ENCODE data around the gene SMOC1. TPM values are rescaled to one million over a fixed set of nuclear protein-coding genes. Genes with fewer than 3 reads are reported as not detected.

The SMOC1 gene
- total RNA-seq, 1 donor from 2014 or later = 4.4 TPM

GRCh38 chr14:69850086-69850735 is 29.0 kb upstream of the SMOC1 start:
- intact Hi-C loops (cut with micrococcal nuclease) = no loop called here
- Histone ChIP-seq H3K27ac (replicated peaks) (no peak overlapping the region), H3K4me1 (no peaks in the 10 kb centered on the region), H3K36me3 (no peaks in the 10 kb centered on the region), H3K4me3 (no peak overlapping the region), H3K27me3 (ENCODE audit: low read depth) (peaks cover 74% of the 10 kb centered on the region), H3K9me3 (replicated peaks) (no peaks in the 10 kb centered on the region)
- no peak for TF ChIP-seq CTCF (IDR thresholded peaks at IDR 0.05; ENCODE audit: borderline replicate concordance)
- DNase-seq = no peak

GRCh38 chr14:69850736-69851112 is 28.5 kb upstream of the SMOC1 start:
- Histone ChIP-seq H3K4me1 (no peaks in the 10 kb centered on the region), H3K27me3 (ENCODE audit: low read depth) (peaks cover 74% of the 10 kb centered on the region), H3K9me3 (replicated peaks) (no peaks in the 10 kb centered on the region), H3K36me3 (no peaks in the 10 kb centered on the region), H3K27ac (replicated peaks) (no peak overlapping the region), H3K4me3 (no peak overlapping the region)
- no peak for TF ChIP-seq CTCF (IDR thresholded peaks at IDR 0.05; ENCODE audit: borderline replicate concordance)
- intact Hi-C loops (cut with micrococcal nuclease) = no loop called here
- DNase-seq = no peak

- TF ChIP-seq CTCF (IDR thresholded peaks at IDR 0.05; ENCODE audit: borderline replicate concordance) = no peak
Measured at GRCh38 chr14:69852531-69853321, 26.5 kb upstream of the SMOC1 start.

GRCh38 chr14:69853774-69854173 is 25.4 kb upstream of the SMOC1 start:
- H3K36me3 ChIP-seq = no peaks in the 10 kb centered on the region
- H3K9me3 ChIP-seq (replicated peaks) = no peaks in the 10 kb centered on the region
- no peak for DNase-seq
- H3K27ac ChIP-seq (replicated peaks) = no peak overlapping the region
- TF ChIP-seq CTCF (IDR thresholded peaks at IDR 0.05; ENCODE audit: borderline replicate concordance) = no peak
- intact Hi-C loops (cut with micrococcal nuclease) = no loop called here
- no peak overlapping the region for H3K4me3 ChIP-seq
- H3K27me3 ChIP-seq (ENCODE audit: low read depth) = peaks cover 81% of the 10 kb centered on the region
- no peaks in the 10 kb centered on the region for H3K4me1 ChIP-seq

More at GRCh38 chr14:69852531-69853321, 26.5 kb upstream of the SMOC1 start:
- no peaks in the 10 kb centered on the region for H3K36me3 ChIP-seq
- no peaks in the 10 kb centered on the region for H3K4me1 ChIP-seq
- no peak for DNase-seq
- no peak overlapping the region for H3K4me3 ChIP-seq
- intact Hi-C loops (cut with micrococcal nuclease) = no loop called here
- no peaks in the 10 kb centered on the region for H3K9me3 ChIP-seq (replicated peaks)
- H3K27me3 ChIP-seq (ENCODE audit: low read depth) = peaks cover 78% of the 10 kb centered on the region
- H3K27ac ChIP-seq (replicated peaks) = no peak overlapping the region

GRCh38 chr14:69854598-69854997 is 24.6 kb upstream of the SMOC1 start:
- Histone ChIP-seq H3K36me3 (no peaks in the 10 kb centered on the region), H3K27me3 (ENCODE audit: low read depth) (peaks cover 81% of the 10 kb centered on the region), H3K9me3 (replicated peaks) (no peaks in the 10 kb centered on the region), H3K27ac (replicated peaks) (no peak overlapping the region), H3K4me1 (no peaks in the 10 kb centered on the region), H3K4me3 (no peak overlapping the region)
- no peak for DNase-seq
- no peak for TF ChIP-seq CTCF (IDR thresholded peaks at IDR 0.05; ENCODE audit: borderline replicate concordance)
- intact Hi-C loops (cut with micrococcal nuclease) = no loop called here

Measured in left ventricle myocardium inferior (tissue), 1 donor.